CD4-positive, alpha-beta T cell treated with Interferon gamma for 1 hour (primary cell): ENCODE measurements around the gene EFNB2.

ENCODE experiments used
- DNase-seq: peaks from one replicate; pipeline ENCODE4 v3.0.0-alpha.2; 2020

EFNB2 gene

GRCh38 chr13:106480351-106480910, 55.0 kb downstream of the EFNB2 start:
- no peak for DNase-seq

- DNase-seq: no peak
These were observed 55.5 kb downstream of the EFNB2 start for GRCh38 chr13:106479929-106480328.

GRCh38 chr13:106478116-106478515, 57.3 kb downstream of the EFNB2 start:
- DNase-seq: no peak

- DNase-seq: no peak
These were observed 58.2 kb downstream of the EFNB2 start for GRCh38 chr13:106477303-106477702.

GRCh38 chr13:106475852-106476251, 59.6 kb downstream of the EFNB2 start:
- DNase-seq: no peak

- DNase-seq: no peak
These were observed 60.5 kb downstream of the EFNB2 start for GRCh38 chr13:106474912-106475311.

GRCh38 chr13:106473154-106473553, 62.3 kb downstream of the EFNB2 start:
- DNase-seq: no peak

GRCh38 chr13:106472621-106473020, 62.8 kb downstream of the EFNB2 start:
- DNase-seq: no peak

GRCh38 chr13:106471957-106472543, 63.4 kb downstream of the EFNB2 start:
- DNase-seq: no peak

GRCh38 chr13:106470576-106470975, 64.9 kb downstream of the EFNB2 start:
- DNase-seq: no peak

GRCh38 chr13:106468744-106469590, 66.5 kb downstream of the EFNB2 start:
- DNase-seq: no peak

GRCh38 chr13:106468207-106468606, 67.3 kb downstream of the EFNB2 start:
- no peak for DNase-seq

- no peak for DNase-seq
These were observed 67.9 kb downstream of the EFNB2 start for GRCh38 chr13:106467427-106468122.

GRCh38 chr13:106466691-106467426, 68.6 kb downstream of the EFNB2 start:
- no peak for DNase-seq

- no peak for DNase-seq
These were observed 71.4 kb downstream of the EFNB2 start for GRCh38 chr13:106464076-106464475.

- DNase-seq: no peak
These were observed 72.8 kb downstream of the EFNB2 start for GRCh38 chr13:106462710-106463109.

- DNase-seq: no peak
These were observed 79.7 kb downstream of the EFNB2 start for GRCh38 chr13:106455777-106456176.

- no peak for DNase-seq
These were observed 80.3 kb downstream of the EFNB2 start for GRCh38 chr13:106455190-106455589.

- no peak for DNase-seq
These were observed 82.4 kb downstream of the EFNB2 start for GRCh38 chr13:106453101-106453500.

GRCh38 chr13:106450991-106451390, 84.5 kb downstream of the EFNB2 start:
- no peak for DNase-seq

- no peak for DNase-seq
These were observed 86.4 kb downstream of the EFNB2 start for GRCh38 chr13:106449096-106449495.

GRCh38 chr13:106445996-106446395, 89.5 kb downstream of the EFNB2 start:
- DNase-seq: no peak
